NT2/D1 (cell line): ENCODE measurements around the gene KTN1.

ENCODE experiments used
- YY1 ChIP-seq: IDR thresholded peaks from 2 replicates; pipeline ENCODE4 v1.6.1; 2011; ENCODE audit not compliant: insufficient read length, insufficient read depth
- ZNF274 ChIP-seq: IDR thresholded peaks from 2 replicates; pipeline ENCODE4 v1.6.1; 2011; ENCODE audit warnings: mild to moderate bottlenecking, low read depth, low read length

GRCh38 chr14:55721353-55721752 is 141.3 kb downstream of the KTN1 start:
- TF ChIP-seq ZNF274 (no peak), YY1 (no peak)
